SU-DHL-6 (cell line): ENCODE results near the gene NOS1.

Source experiments
- H2AFZ ChIP-seq: fragments of 200-600 bp; sonication (generic); 2 replicates; pipeline ENCODE4 v1.6.1; 2014; ENCODE audit warnings: low read depth, mild to moderate bottlenecking, moderate library complexity, mixed read lengths, antibody characterized with exemption, low read length; ENCODE audit not compliant: severe bottlenecking
- H3F3A ChIP-seq: fragments of 200-600 bp; shearing (Covaris generic); 2 replicates; pipeline ENCODE4 v1.6.0; 2016; ENCODE audit warnings: antibody characterized with exemption, mild to moderate bottlenecking; ENCODE audit not compliant: insufficient read depth
- H3K27ac ChIP-seq: fragments of 200-600 bp; sonication (generic); 2 replicates; pipeline ENCODE4 v1.5.1; 2016; ENCODE audit warnings: low read depth, mild to moderate bottlenecking, low read length, moderate library complexity, mixed read lengths
- H3K27me3 ChIP-seq: fragments of 200-600 bp; sonication (generic), shearing (Covaris generic); 2 replicates; pipeline ENCODE4 v1.6.0; 2014; ENCODE audit warnings: mild to moderate bottlenecking, low read length
- H3K36me3 ChIP-seq: fragments of 200-600 bp; sonication (generic); 2 replicates; pipeline ENCODE4 v1.6.1; 2014; ENCODE audit warnings: mild to moderate bottlenecking, low read length, mixed read lengths
- H3K4me2 ChIP-seq: fragments of 300-600, 200-600 bp; shearing (Covaris generic), sonication (generic); 2 replicates; pipeline ENCODE4 v1.6.0; 2014; ENCODE audit warnings: low read length, low read depth, mild to moderate bottlenecking; ENCODE audit not compliant: poor library complexity, severe bottlenecking
- H3K4me3 ChIP-seq: fragments of 200-600 bp; sonication (generic); 2 replicates; pipeline ENCODE4 v1.5.1; 2014; ENCODE audit warnings: antibody characterized with exemption, low read length, mild to moderate bottlenecking, mixed read lengths; ENCODE audit not compliant: insufficient read depth, poor library complexity, severe bottlenecking
- H3K79me2 ChIP-seq: fragments of 200-600 bp; sonication (generic); 2 replicates; pipeline ENCODE4 v1.6.1; 2014; ENCODE audit warnings: mild to moderate bottlenecking, low read length, moderate library complexity; ENCODE audit not compliant: insufficient read depth
- H3K9ac ChIP-seq: fragments of 200-600 bp; sonication (generic); 2 replicates; pipeline ENCODE4 v1.7.0; 2014; ENCODE audit warnings: mild to moderate bottlenecking, low read length
- H3K9me2 ChIP-seq: fragments of 200-600 bp; sonication (generic); replicated peaks from 2 replicates; pipeline ENCODE4 v1.6.1; 2014; ENCODE audit warnings: low read length; ENCODE audit not compliant: insufficient read depth
- H3K9me3 ChIP-seq: fragments of 200-600 bp; sonication (generic); 2 replicates; pipeline ENCODE4 v1.6.1; 2014; ENCODE audit warnings: low read length, mixed read lengths; ENCODE audit not compliant: insufficient read depth
- H4K20me1 ChIP-seq: fragments of 200-600 bp; sonication (generic); 2 replicates; pipeline ENCODE4 v1.6.1; 2014; ENCODE audit warnings: low read depth, mild to moderate bottlenecking, antibody characterized with exemption, low read length, moderate library complexity, mixed read lengths
- CTCF ChIP-seq: fragments of 200-600 bp; sonication (generic); IDR thresholded peaks from one replicate; pipeline ENCODE4 v1.5.1; 2017; ENCODE audit warnings: antibody characterized with exemption, mild to moderate bottlenecking, low read length, moderate library complexity; ENCODE audit not compliant: insufficient read depth, poor library complexity, severe bottlenecking
- EZH2phosphoT487 ChIP-seq: fragments of 200-600 bp; sonication (generic), shearing (Covaris generic); conservative IDR thresholded peaks from 2 replicates; pipeline ENCODE4 v1.6.1; 2018; ENCODE audit warnings: mild to moderate bottlenecking, antibody characterized with exemption, low read length, moderate library complexity, mixed read lengths

Gene NOS1

GRCh38 chr12:117347588-117347987 is 13.8 kb downstream of the NOS1 start:
- Histone ChIP-seq H3K9me2 (no peaks in the 10 kb centered on the region), H3K9me3 (no peaks in the 10 kb centered on the region), H3K79me2 (no peaks in the 10 kb centered on the region), H3F3A (no peaks in the 10 kb centered on the region), H2AFZ (no peak overlapping the region), H4K20me1 (no peaks in the 10 kb centered on the region), H3K27me3 (no peaks in the 10 kb centered on the region), H3K4me3 (no peak overlapping the region), H3K9ac (no peak overlapping the region), H3K4me2 (no peak overlapping the region), H3K27ac (no peak overlapping the region), H3K36me3 (no peaks in the 10 kb centered on the region)
- no peak for TF ChIP-seq EZH2phosphoT487
- no peak for TF ChIP-seq CTCF

- no peaks in the 10 kb centered on the region for H3F3A ChIP-seq
- TF ChIP-seq EZH2phosphoT487 (no peak), CTCF (no peak)
- no peaks in the 10 kb centered on the region for H4K20me1 ChIP-seq
- H3K36me3 ChIP-seq, result no peaks in the 10 kb centered on the region
- H2AFZ ChIP-seq, result no peak overlapping the region
- H3K9me3 ChIP-seq, result no peaks in the 10 kb centered on the region
- no peak overlapping the region for H3K4me3 ChIP-seq
- no peak overlapping the region for H3K27ac ChIP-seq
- H3K27me3 ChIP-seq, result no peaks in the 10 kb centered on the region
- H3K9ac ChIP-seq, result no peak overlapping the region
- H3K79me2 ChIP-seq, result no peaks in the 10 kb centered on the region
- no peaks in the 10 kb centered on the region for H3K9me2 ChIP-seq
- H3K4me2 ChIP-seq, result no peak overlapping the region
Measured at GRCh38 chr12:117344716-117345115, 16.7 kb downstream of the NOS1 start.

GRCh38 chr12:117343849-117344248 is 17.6 kb downstream of the NOS1 start:
- no peaks in the 10 kb centered on the region for H3K27me3 ChIP-seq
- no peaks in the 10 kb centered on the region for H3K36me3 ChIP-seq
- no peaks in the 10 kb centered on the region for H3K79me2 ChIP-seq
- TF ChIP-seq CTCF (no peak), EZH2phosphoT487 (no peak)
- H3K4me3 ChIP-seq, result no peak overlapping the region
- H3K9me3 ChIP-seq, result no peaks in the 10 kb centered on the region
- H3K9me2 ChIP-seq, result no peaks in the 10 kb centered on the region
- no peak overlapping the region for H3K27ac ChIP-seq
- no peaks in the 10 kb centered on the region for H4K20me1 ChIP-seq
- H2AFZ ChIP-seq, result no peak overlapping the region
- H3K4me2 ChIP-seq, result no peak overlapping the region
- no peak overlapping the region for H3K9ac ChIP-seq
- H3F3A ChIP-seq, result no peaks in the 10 kb centered on the region

GRCh38 chr12:117343296-117343695 is 18.1 kb downstream of the NOS1 start:
- Histone ChIP-seq H3K9me3 (no peaks in the 10 kb centered on the region), H3K4me3 (no peak overlapping the region), H3K9ac (no peak overlapping the region), H4K20me1 (no peaks in the 10 kb centered on the region), H3K27me3 (no peaks in the 10 kb centered on the region), H3K79me2 (no peaks in the 10 kb centered on the region), H3K4me2 (no peak overlapping the region), H3K36me3 (no peaks in the 10 kb centered on the region), H3K27ac (no peak overlapping the region), H3F3A (no peaks in the 10 kb centered on the region), H3K9me2 (no peaks in the 10 kb centered on the region), H2AFZ (no peak overlapping the region)
- TF ChIP-seq CTCF, result no peak
- TF ChIP-seq EZH2phosphoT487, result no peak
